ENCODE results near the gene WBP2.
"Not testable (repeated sequence)": the region's sequence is repeated elsewhere in the genome, so short reads cannot be mapped to it uniquely, and the experiment has no call there.

WBP2 gene

DNA sequence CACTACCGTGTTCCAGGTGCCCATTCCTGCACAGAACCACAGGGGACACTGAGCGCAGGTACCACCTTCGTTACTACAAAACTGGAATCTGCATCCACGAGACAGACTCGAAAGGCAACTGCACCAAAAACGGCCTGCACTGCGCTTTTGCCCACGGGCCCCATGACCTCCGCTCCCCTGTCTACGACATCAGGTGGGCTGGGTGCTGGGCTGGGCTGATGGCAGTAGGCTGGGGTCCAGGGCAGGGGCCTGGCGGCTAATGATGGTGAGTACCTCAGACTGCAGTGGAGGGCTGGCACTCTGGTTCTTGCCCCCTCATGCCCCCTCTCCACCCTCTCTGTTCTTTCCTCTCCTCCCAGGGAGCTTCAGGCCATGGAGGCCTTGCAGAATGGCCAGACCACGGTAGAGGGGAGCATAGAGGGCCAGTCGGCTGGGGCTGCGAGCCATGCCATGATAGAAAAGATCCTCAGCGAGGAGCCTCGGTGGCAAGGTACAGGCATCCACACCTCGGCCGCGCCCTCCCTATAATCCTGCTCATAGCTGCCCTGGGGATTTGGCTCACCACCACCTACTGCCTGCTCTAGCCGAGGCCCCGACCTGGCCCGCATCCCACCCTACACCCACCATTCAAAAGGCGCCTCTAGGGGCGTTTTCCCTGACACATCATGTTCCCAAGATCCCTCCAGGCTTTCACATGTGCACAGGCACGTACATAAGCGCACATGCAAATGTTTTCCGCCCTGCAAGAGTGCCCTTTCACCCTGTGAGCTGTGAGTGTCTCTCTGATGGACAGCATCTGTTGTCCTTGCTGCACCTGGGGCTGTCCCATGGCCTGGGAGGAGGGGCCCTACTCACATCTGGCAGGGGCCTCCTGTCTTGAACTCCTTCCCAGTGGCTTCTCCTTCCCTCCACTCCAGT lies 42.8 kb downstream of the WBP2 start:
- no peak for DNase-seq

GRCh38 chr17:75811174-75811573 lies 44.0 kb downstream of the WBP2 start:
- no peak for DNase-seq

DNA sequence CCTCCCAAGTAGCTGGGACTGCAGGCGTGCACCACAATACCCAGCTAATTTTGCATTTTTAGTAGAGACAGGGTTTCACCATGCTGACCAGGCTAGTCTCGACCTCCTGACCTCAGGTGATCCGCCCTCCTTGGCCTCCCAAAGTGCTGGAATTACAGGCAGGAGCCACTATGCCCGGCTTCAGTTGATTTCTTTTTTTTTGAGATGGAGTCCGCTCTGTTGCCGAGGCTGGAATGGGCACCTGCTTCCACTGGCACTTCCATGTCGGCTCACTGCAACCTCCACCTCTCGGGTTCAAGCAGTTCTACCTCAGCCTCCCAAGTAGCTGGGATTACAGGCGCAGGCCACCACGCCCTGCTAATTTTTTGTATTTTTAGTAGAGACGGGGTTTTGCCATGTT lies 44.4 kb downstream of the WBP2 start:
- not testable (repeated sequence) for DNase-seq

GRCh38 chr17:75810216-75810615 lies 44.9 kb downstream of the WBP2 start:
- no peak for DNase-seq

DNA sequence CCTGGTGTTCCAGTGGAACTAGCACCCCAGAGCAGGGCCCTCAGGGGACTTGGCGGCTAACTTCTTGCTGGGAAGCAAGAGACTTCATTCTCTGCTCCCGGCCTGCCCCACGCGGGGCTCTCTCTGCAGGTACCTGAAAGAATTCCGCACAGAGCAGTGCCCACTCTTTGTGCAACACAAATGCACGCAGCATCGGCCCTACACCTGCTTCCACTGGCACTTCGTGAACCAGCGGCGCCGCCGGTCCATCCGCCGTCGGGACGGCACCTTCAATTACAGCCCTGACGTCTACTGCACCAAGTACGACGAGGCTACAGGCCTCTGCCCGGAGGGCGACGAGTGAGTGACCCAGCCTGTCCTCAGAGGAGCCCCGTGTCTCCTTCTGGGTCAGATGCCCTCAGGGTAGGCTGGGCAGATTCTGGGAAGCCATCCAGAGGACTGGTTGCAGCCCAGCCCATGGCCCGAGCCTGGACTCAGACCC lies 45.5 kb downstream of the WBP2 start:
- DNase-seq, result no peak

- no peak for DNase-seq
These were observed 46.1 kb downstream of the WBP2 start for GRCh38 chr17:75808905-75809621.

DNA sequence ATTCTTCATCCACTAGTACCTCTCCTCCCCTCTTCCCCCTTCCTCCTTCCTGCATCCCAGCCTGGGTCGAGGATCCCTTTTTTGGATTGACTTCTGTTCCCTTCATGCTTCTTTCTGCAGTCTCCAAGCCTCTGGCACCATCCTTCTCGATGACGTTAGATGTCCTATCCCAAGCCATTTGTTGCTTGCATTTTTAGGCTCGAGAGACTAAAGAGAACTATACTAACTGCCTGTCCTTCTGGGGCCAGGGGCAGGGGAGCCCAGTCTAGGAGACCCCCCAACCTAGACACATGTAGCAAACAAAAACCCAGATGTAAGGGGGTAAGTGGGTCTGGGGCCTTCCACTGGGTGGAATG lies 46.6 kb downstream of the WBP2 start:
- no peak for DNase-seq

DNA sequence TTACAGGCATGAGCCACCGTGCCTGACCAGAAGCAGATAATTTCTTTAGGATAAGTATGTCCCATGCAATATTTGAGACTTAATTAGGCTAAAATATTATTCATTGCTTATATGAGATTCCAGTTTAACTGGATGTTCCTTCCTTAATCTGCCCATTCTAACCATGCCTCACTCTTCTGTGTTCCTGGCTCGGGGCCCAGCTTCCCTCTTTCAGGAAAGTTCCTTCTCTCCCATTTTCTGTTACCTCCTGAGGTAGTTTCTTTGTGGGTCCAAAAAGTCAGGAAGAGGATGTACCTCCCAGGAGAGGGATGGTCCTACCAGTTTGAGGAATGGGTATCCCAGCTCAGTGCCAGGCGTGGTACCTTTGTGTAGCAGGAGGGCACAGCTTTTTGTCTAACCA lies 47.3 kb downstream of the WBP2 start:
- no peak for DNase-seq

DNA sequence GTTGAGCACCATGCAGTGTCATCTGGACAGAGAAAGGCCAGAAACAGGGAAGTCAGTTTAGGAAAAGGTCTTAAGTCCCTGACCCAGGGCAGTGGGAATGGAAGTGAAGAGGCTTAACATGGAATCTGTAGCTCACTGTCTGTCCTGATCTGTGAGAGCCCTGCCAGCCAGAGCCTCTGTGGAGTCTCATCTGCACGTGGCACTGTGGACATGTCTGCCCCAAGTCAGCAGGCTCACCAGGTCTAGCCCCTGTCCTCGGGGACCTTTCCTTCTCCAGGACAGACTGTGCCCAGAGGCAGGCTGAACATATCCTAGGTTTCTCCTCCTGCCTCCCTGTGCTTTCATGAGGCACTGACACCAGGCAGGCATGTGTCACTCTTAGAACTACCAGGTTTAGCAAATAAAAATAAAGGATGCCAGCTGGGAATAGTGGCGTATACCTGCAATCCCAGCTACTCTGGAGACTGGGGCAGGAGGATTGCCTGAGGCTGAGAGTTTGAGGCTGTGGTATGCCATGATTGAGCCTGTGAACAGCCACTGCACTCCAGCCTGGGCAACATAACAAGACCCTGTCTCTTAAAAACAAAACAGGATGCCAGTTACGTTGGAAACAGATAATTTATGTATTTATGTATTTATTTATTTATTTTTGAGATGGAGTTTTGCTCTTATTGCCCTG lies 48.2 kb downstream of the WBP2 start:
- no peak for DNase-seq

GRCh38 chr17:75803883-75804282 lies 51.3 kb downstream of the WBP2 start:
- DNase-seq, result no peak

- DNase-seq, result no peak
These were observed 55.7 kb downstream of the WBP2 start for GRCh38 chr17:75799402-75799801.

GRCh38 chr17:75795820-75796607 lies 59.1 kb downstream of the WBP2 start:
- DNase-seq, result peak; percentile 8

Measured in OCI-M1 (cell line).